GM19395 (cell line): ENCODE data around the gene RAD51B.

Experiments used
- ATAC-seq: cut with Tn5 transposase; IDR thresholded peaks from one replicate; pipeline ENCODE4 v1.9.1; 2021; ENCODE audit warnings: mild to moderate bottlenecking, moderate library complexity; ENCODE audit not compliant: unreplicated experiment

The RAD51B gene

DNA sequence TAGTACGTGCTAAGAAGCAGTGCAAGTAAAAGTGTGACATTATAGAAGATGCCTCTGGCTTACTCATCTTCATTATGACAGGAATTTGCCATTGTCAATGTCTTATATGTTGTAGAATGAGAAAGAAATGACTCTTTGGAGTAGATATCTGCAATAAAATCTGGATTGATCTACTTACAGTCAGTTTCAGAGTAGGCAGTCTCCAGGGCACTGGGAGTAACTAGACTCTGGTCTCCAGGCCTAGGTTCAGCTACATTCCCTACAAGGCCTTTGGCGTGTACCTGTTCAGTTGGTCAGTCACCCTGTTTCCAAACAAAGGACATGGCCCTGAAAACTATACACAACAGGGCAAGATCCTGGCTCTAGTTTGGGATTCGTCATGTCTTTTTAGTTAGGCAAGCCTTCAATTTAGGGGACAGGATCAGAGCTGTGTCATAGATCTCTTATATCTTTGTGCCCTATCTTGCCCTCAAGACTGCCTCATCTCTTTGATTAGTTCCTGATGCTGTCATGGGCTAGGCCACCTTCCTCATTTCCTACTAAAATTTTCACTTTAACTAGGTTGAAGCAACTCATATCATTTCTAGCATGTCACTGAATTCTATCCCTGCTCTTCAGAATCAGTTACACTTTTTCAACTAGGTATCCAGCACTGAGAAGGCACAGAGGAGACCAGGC is 410.0 kb downstream of the RAD51B start:
- no peak for ATAC-seq

- ATAC-seq, result no peak
Observed at GRCh38 chr14:68230202-68230949, 410.8 kb downstream of the RAD51B start.

GRCh38 chr14:68230950-68231717 is 411.6 kb downstream of the RAD51B start:
- no peak for ATAC-seq

DNA sequence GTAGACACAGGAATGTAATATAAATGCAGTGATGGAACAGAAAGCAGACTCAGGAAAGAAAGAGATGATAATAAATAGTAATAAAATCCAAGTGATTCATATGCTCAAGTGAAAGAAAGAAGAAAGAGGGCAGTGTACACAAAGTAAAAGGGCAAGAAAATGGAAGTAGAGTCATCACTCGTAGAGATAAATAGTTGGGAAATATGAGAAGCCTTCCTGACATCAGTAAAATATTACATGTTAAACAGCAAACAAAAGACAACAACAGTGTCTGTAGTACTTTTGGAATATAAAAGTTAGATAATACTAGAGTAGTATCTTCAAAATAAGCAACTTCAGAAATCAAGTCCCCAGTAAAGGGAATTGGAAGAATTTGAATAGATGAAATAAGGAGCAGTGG is 412.3 kb downstream of the RAD51B start:
- ATAC-seq, result no peak

DNA sequence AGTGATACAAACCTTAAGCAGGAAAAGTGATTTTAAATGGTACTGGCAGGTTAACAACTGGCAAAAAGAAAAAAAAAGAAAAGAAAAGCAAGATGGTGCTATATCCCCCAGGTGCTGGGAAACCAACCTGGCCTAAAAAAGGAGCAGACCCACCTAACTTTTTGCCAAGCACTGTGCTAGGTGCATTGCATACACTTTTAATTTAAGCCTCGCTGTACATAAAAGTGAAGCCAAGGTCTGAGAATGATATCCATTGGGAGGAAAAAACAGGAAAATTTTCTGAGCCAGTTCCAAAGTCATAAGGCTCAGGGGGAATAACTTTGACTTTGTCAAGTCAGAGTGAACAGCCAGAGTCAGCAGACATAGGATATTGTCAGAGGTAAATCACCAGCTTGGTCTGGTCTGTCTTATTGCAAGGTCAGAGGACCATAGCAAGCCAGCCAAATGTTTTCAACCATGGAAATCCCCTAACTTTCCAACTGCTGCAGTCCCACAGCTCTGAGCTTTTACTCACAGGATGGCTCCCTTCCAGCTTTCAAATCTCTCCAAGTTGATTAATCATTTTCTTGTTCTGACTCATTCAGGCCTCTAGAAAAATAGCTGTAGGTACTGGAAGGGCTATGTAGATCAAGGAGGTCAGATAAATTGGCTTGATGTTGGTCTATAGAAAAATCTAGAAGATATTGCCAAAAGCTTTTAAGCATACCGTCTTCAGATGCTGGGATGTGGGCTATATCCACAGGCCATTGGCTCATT is 412.9 kb downstream of the RAD51B start:
- peak; percentile 80 for ATAC-seq

- no peak for ATAC-seq
Observed at GRCh38 chr14:68233101-68233784, 413.7 kb downstream of the RAD51B start.

DNA sequence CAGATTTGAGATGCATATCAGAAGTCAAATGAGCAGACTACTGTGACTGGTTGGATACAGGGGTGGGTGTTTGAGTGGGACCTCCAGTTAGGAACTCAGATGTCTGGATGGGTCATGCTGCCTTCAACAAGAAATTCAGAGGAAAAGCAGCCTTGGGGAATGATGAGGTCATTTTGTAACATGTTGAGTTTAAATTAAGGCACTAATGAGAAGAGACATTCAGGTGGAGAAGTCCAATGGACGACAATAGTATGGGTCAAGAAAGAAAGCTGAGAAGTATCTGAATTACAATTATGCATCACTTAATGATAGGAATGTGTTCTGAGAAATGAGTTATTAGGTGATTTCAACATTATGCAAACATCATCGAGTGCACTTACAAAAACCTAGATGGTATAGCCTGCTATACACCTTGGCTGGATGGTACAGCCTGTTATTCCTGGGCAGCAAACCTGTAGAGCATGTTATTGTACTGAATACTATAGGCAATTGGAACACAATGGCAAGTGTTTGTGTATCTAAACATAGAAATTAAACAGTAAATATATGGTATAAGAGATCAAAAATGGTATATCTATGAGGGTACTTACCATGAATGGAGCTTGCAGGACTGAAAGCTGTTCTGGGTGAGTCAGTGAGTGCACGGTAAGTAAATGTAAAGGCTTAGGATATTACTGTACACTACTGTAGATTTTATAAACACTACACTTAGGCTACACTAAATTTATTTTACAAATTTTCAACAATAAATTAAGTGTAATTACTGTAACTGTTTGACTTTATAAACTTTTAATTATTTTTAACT is 414.7 kb downstream of the RAD51B start:
- ATAC-seq, result no peak

GRCh38 chr14:68235011-68235410 is 415.4 kb downstream of the RAD51B start:
- ATAC-seq, result no peak

DNA sequence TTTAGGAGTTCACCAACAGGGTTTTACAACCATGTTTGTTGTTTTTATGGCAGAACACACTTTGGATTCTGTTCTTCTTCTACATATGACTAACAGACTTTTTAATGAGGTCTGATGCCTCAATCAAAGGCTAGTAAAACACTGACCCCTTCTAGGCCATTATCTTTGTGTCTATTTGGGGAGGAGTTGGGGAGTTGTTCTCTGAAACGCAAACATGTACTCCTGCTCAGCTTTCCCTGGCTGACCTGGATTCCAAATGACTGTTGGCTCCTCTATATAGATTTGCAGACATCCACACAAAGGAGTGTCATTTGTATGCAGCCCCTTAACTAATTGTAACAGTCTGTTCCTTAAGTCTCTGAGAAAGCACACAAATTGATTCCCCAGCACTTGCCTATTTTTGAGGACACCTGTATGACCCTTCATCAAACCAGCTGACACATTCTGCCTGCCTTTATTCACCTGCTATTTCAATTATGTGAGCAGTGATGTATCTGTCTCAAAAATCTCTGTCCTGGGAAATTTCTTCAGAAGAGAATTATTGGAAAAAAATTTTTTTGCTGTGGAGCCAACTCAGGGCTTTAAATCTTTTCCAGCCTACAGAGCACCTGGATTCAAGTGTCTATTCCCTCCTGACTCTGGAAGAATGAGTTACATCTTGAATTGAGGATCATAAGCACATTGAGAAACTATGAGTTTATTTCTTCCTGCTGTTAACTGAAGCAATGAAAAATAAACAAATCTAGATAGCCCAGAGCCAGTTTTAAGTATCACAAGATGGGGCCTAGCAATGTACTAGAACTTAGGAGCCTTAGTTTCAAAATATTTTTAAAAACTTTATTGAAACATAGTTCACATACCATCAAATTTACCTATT is 417.2 kb downstream of the RAD51B start:
- no peak for ATAC-seq

DNA sequence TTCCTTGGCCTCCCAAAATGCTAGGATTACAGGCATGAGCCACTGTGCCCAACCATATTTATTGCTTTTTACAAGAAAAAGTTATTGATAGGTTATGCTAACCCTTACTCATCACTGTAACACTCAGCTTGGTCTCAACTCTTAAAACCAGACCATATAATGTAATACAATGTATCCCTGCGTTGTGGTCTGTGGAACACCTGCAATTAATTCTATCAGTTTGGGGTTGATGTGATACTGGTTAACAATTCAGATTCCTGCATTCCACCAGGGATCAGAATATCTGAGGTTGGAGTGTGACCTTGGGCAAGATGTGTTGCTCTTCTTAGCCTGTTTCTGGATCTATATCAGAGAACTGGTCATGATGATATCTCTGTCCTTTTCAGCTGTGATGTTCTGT is 419.0 kb downstream of the RAD51B start:
- ATAC-seq, result no peak

- no peak for ATAC-seq
Observed at GRCh38 chr14:68238976-68239375, 419.4 kb downstream of the RAD51B start.

GRCh38 chr14:68239988-68240771 is 420.6 kb downstream of the RAD51B start:
- ATAC-seq, result no peak

- no peak for ATAC-seq
Observed at GRCh38 chr14:68241862-68242487, 422.4 kb downstream of the RAD51B start.

DNA sequence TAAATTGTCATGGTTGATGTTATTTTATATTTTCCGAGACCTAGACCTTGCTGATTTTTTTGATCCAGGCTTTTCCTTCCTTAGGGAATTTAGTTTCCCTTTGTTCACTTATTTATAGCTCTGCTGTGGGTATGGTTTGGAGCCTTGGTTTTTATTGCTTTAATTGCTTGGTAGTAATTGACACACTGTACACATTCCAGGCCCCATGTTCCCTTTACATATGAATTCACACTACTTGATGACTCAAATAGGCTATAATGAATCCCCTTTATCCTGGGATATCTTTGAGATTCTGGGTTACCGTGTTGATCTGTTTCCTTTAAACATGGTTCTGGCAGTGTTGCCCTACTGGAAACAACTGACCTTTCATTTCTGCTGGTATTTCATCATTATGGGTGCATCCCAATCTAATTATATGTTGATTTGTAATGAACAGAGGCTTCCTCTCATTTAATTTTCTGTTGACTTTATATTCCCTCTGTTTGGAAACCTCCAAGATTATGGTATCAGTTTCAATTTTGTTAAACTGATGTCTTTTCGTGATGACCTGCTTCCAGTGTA is 424.0 kb downstream of the RAD51B start:
- no peak for ATAC-seq

- no peak for ATAC-seq
Observed at GRCh38 chr14:68244262-68244980, 424.8 kb downstream of the RAD51B start.
